Measurements from ENCODE around the gene KRTAP5-6.

Gene KRTAP5-6

DNA sequence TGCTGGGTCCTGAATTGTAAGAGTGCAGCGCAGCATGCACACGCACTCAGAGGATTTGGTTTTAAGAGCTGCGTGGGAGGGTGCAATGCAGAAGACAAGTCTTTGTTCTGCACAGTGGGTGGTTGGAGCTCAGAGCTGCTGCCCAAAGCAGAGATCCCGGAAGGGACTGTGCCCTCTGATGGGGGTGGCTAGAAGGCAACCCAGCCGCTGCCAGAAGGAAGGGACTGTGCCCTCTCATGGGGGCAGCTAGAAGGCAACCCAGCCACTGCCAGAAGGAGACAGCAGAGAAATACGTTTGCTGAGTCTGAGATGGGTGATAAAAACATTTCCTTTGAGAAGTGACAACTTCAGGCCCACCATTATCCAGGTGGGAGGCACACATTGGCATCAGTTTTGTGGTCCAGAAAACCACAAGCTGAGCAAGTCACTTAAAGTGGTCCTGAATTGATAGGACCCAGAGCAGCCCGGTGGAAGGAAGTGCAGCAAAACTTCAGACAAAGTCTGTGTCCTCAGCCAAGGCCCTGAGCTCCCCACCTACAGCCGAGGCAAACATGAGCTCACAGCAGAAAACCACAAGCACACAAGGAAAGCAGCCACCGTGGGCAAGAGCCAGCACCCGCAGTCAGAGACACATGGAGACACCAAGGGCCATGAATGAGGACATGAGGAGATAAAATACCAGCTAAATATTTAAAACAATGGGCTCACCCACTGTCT lies 4.3 kb downstream of the KRTAP5-6 start:
- Histone ChIP-seq H3K4me3 (IDR thresholded peaks at IDR 0.05; ENCODE audit: insufficient read depth, low read depth, low read length) (no peak overlapping the region), H3K9ac (no peak overlapping the region), H3K36me3 (ENCODE audit: insufficient read depth) (no peaks in the 10 kb centered on the region), H3K27me3 (ENCODE audit: insufficient read depth, low read depth) (peaks cover 83% of the 10 kb centered on the region), H2AFZ (ENCODE audit: low read depth) (no peak overlapping the region), H3K27ac (no peak overlapping the region), H4K20me1 (ENCODE audit: insufficient read depth) (no peaks in the 10 kb centered on the region), H3K4me2 (no peak overlapping the region), H3K4me1 (ENCODE audit: low read depth, poor library complexity, severe bottlenecking) (no peaks in the 10 kb centered on the region), H3K79me2 (ENCODE audit: insufficient read depth, low read depth) (no peaks in the 10 kb centered on the region)
- no peak for TF ChIP-seq CTCF (conservative IDR thresholded peaks at IDR 0.05; ENCODE audit: low read depth, low read length)

DNA sequence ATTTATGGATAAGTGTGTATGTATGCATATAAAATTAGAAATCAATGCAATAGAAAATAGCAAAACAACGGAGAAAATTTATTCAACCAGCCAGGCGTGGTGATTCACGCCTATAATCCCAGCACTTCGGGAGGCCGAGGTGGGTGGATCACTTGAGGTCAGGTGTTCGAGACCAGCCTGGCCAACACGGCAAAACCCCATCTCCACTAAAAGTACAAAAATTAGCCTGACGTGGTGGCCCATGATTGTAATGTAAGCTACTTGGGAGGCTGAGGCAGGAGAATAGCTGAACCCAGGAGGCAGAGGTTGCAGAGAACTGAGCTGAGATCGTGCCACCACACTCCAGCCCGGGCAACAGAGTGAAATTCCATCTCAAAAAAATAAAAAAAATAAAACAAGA lies 5.5 kb downstream of the KRTAP5-6 start:
- H3K9ac ChIP-seq: no peak overlapping the region

GRCh38 chr11:1703146-1703545 lies 6.2 kb downstream of the KRTAP5-6 start:
- Histone ChIP-seq H3K27me3 (ENCODE audit: insufficient read depth, low read depth) (peaks cover 86% of the 10 kb centered on the region), H4K20me1 (ENCODE audit: insufficient read depth) (no peaks in the 10 kb centered on the region)

More for the DNA sequence above, 5.5 kb downstream of the KRTAP5-6 start:
- no peak overlapping the region for H3K4me2 ChIP-seq
- H3K4me3 ChIP-seq (IDR thresholded peaks at IDR 0.05; ENCODE audit: insufficient read depth, low read depth, low read length): no peak overlapping the region
- H2AFZ ChIP-seq (ENCODE audit: low read depth): no peak overlapping the region
- no peaks in the 10 kb centered on the region for H3K36me3 ChIP-seq (ENCODE audit: insufficient read depth)
- H3K79me2 ChIP-seq (ENCODE audit: insufficient read depth, low read depth): no peaks in the 10 kb centered on the region
- H3K4me1 ChIP-seq (ENCODE audit: low read depth, poor library complexity, severe bottlenecking): no peaks in the 10 kb centered on the region
- peaks cover 82% of the 10 kb centered on the region for H3K27me3 ChIP-seq (ENCODE audit: insufficient read depth, low read depth)
- no peaks in the 10 kb centered on the region for H4K20me1 ChIP-seq (ENCODE audit: insufficient read depth)
- TF ChIP-seq CTCF (conservative IDR thresholded peaks at IDR 0.05; ENCODE audit: low read depth, low read length): no peak
- no peak overlapping the region for H3K27ac ChIP-seq

DNA sequence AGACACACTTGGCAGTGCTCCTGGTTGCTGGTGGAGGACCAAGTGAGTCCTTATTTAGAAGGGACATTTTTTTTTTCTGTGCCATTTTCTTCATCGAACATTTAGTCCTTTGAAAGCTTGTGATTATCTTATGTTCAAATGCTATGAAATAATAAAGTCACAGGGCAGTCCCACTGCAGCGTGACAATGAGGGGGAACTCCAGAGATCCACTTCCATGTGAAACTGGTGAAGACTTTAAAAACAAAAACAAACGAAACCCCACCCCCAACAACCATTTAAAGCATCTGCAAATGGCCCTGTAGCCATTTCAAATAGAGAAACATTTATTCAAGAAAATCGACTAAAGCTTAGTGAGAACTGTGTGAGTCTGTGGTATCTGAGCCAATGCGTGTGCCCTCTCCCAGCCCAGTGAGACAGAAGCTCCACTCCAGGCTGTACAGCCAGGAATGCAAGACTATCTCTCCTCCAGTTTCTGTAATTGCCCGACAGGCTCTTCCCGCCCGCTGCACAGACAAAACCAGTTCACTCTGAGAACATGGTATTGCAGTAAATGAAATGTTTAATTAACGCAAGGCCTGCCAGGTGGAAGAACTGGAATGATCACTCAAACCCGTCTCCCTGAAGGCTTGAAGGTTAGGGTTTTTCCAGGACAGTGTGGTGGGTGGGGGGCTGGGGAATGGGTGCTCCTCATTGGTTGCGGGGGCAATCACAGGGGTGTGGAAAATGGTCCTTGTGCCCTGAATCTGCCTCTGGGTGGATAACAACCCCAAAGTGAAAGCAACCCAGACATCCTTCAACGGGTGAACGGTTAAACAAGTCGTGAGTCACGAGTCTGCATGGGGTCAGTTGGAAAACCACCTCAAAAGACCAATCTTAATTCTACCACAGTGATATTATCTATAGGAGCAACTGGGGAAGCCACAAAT lies 8.4 kb downstream of the KRTAP5-6 start:
- H3K4me1 ChIP-seq (ENCODE audit: low read depth, poor library complexity, severe bottlenecking): no peaks in the 10 kb centered on the region
- H3K4me2 ChIP-seq: no peak overlapping the region
- H2AFZ ChIP-seq (ENCODE audit: low read depth): no peak overlapping the region
- no peak overlapping the region for H3K27ac ChIP-seq
- H3K4me3 ChIP-seq (IDR thresholded peaks at IDR 0.05; ENCODE audit: insufficient read depth, low read depth, low read length): no peak overlapping the region
- no peak overlapping the region for H3K9ac ChIP-seq
- H4K20me1 ChIP-seq (ENCODE audit: insufficient read depth): no peaks in the 10 kb centered on the region
- H3K36me3 ChIP-seq (ENCODE audit: insufficient read depth): no peaks in the 10 kb centered on the region
- peaks cover 82% of the 10 kb centered on the region for H3K27me3 ChIP-seq (ENCODE audit: insufficient read depth, low read depth)
- TF ChIP-seq CTCF (conservative IDR thresholded peaks at IDR 0.05; ENCODE audit: low read depth, low read length): no peak
- no peaks in the 10 kb centered on the region for H3K79me2 ChIP-seq (ENCODE audit: insufficient read depth, low read depth)

More at GRCh38 chr11:1703146-1703545, 6.2 kb downstream of the KRTAP5-6 start:
- Histone ChIP-seq H3K79me2 (ENCODE audit: insufficient read depth, low read depth) (no peaks in the 10 kb centered on the region), H3K36me3 (ENCODE audit: insufficient read depth) (no peaks in the 10 kb centered on the region), H2AFZ (ENCODE audit: low read depth) (no peak overlapping the region), H3K4me1 (ENCODE audit: low read depth, poor library complexity, severe bottlenecking) (no peaks in the 10 kb centered on the region), H3K9ac (no peak overlapping the region), H3K27ac (no peak overlapping the region), H3K4me2 (no peak overlapping the region), H3K4me3 (IDR thresholded peaks at IDR 0.05; ENCODE audit: insufficient read depth, low read depth, low read length) (no peak overlapping the region)
- no peak for TF ChIP-seq CTCF (conservative IDR thresholded peaks at IDR 0.05; ENCODE audit: low read depth, low read length)

All from KMS-11 (cell line).